A549 treated with DMSO at 1 μM for 4 hours (cell line): ENCODE measurements around the gene SLFN5. TPM values are rescaled to one million over a fixed set of nuclear protein-coding genes. Genes with fewer than 3 reads are reported as not detected.

Experiments
- total RNA-seq: library from RNA; stranded (reverse); fragments of 200-300 nt; extraction: Qiagen RNA extraction; gene quantifications from 5 replicates; pipeline ENCODE4 v1.2.3, GENCODE V29; 2022; ENCODE audit warnings: low read depth

Gene SLFN5
- 2.7 to 3.8 TPM (median 3.0 TPM) in 5 replicates for total RNA-seq

GRCh38 chr17:35242805-35243560, at the start of gene SLFN5:
Gene SLFN5, plus strand, starts transcription at chr17:35243072. Its CDS starts 15,619 bp downstream, at chr17:35258691.

GRCh38 chr17:35194001-35194400, 48.9 kb upstream of the SLFN5 start, which contains the start of gene SLC35G3:
Gene SLC35G3, minus strand, starts transcription at chr17:35194393. Its CDS starts 86 bp downstream, at chr17:35194307.

Other genes with a start within 250 kb of the SLFN5 start
- 50.6 to 59.8 TPM (median 57.8 TPM) in 5 replicates for gene RFFL, start 179.4 kb upstream of the SLFN5 start, total RNA-seq
- gene RAD51D, start 123.2 kb upstream of the SLFN5 start, total RNA-seq, result 23.2 to 30.6 TPM (median 28.4 TPM) in 5 replicates
- 0.07 to 0.09 TPM in 2 of 5 replicates, not detected in the others for gene FNDC8, start 121.5 kb upstream of the SLFN5 start, total RNA-seq
- 38.1 to 42.6 TPM (median 39.4 TPM) in 5 replicates for gene NLE1, start 100.8 kb upstream of the SLFN5 start, total RNA-seq
- gene UNC45B, start 95.3 kb upstream of the SLFN5 start, total RNA-seq, result not detected in 5 replicates
- not detected in 5 replicates for gene SLC35G3, start 48.7 kb upstream of the SLFN5 start, total RNA-seq
- gene SLFN11, start 130.5 kb downstream of the SLFN5 start, total RNA-seq, result 5.7 to 8.6 TPM (median 6.4 TPM) in 5 replicates
- 0.12 to 0.21 TPM (median 0.20 TPM) in 3 of 5 replicates, not detected in the others for gene SLFN12, start 189.4 kb downstream of the SLFN5 start, total RNA-seq
- gene SLFN13, start 205.7 kb downstream of the SLFN5 start, total RNA-seq, result 3.8 to 6.0 TPM (median 5.0 TPM) in 5 replicates